HG02623 (cell line): ENCODE results near the gene OLFML2B.

Source experiments
- ATAC-seq: cut with Tn5 transposase; IDR thresholded peaks from one replicate; pipeline ENCODE4 v1.9.1; 2021; ENCODE audit warnings: moderate library complexity; ENCODE audit not compliant: unreplicated experiment

Gene OLFML2B

GRCh38 chr1:161948435-161948834 is 75.2 kb downstream of the OLFML2B start:
- ATAC-seq = no peak

DNA sequence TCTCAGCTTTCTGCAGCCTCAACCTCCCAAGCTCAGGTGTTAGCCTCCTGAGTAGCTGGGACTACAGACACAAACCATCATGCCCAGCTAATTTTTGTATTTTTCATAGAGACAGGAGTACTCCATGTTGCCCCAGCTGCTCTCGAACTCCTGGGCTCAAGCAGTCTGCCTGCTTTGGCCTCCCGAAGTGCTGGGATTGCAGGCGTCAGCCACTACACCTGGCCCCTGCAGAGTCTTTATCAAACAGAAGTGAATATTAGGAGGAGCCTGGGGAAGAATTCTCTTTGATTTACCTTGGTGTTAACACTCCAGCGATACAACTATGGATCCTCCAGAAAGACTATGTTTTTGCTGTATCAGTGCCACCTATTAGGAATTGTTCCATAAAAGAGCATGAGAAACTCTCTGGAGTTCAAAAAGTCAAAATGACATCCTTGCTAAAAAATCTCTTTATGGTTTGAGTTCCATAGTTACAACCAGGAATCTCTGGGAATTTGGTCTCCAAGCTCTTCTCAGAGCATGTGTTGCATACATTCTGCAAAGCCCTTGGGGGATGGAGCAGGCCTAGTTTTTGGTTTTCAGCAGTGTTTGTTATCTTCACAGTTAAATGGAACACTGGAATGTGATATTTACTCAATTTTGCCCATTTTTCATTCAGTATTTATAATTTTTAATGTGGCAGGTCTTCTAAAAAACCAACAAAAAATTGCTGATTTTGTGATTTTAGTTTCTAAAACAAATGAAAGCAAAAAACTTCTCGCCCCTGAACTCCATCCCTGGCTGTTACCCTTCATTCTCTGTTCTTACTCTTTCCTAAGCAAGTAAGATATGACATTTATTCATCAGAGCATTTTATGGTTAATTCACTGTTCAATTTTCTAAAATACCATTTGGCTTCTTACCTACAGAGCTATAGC is 77.3 kb downstream of the OLFML2B start:
- ATAC-seq = no peak

GRCh38 chr1:161945306-161946060 is 78.2 kb downstream of the OLFML2B start:
- no peak for ATAC-seq

DNA sequence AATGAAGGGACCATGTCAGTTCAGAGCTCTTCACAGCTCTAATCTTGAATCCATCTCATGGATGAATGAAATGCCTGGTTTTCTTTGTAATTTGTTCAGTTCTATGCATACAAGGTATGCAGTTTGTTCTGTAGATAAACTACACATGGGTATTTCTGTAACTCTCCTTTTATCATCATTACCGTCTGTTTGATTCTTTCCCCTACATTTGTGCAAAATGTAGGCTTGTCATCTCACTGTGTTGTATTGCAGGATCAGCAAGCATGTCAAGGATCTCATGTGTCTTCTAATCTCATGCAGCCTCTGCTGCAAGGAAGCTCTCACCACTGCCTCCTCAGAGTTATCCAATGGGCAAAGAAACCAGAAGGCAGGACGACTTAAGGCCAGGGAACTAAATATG is 79.3 kb downstream of the OLFML2B start:
- ATAC-seq = no peak

DNA sequence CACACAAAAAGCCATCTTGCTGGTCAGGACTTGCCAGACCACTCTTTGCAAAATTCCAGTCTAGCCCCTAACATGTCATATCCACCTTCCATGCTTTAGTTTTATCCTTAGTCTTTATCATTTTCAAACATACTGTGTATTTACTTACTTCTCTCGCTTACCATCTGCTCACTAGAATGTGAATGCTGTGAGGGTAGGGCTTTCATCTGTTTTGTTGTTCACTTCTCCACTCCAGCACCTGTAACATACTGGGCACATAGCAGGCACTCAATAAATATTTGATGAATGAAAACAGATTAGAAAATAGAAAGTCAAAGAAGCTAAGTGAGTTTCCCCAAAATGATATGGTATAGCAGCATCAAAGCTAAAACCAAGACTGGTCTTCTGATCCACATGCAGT is 79.9 kb downstream of the OLFML2B start:
- no peak for ATAC-seq

- no peak for ATAC-seq
Measured at GRCh38 chr1:161941726-161942436, 81.8 kb downstream of the OLFML2B start.

DNA sequence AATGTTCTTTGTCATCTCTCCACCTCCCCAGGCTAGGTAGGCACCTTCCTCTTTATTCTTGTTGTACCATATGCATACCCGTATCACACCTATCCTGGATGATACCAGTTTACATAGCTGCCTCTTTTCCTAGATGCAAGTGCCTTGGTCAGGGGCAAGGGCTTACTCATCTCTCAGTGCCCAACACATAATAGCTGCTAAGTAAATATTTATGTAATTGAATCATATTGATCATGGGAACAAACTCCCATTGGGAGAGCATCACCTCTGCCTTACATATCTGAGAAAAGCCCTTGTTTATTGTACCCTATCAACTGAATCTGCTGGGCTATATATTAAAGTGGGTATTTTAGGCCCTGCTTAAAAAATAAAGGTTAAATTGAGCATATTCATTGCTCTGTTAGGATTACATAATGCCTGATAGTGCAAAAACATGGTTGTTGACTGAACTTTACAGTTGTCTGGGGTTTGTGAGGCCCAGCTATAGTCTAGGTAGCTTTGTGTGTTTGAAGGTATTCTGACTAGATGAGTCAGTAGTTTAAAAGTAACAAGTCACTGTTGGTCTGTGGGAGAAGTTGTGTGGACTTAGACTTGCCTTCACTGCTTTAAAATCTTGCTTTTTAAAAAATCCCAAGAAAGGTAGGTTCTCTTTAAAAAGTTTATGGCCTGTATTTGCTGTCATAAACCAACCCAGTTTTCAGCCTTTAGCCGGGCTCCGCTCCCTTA is 82.6 kb downstream of the OLFML2B start:
- ATAC-seq = no peak

DNA sequence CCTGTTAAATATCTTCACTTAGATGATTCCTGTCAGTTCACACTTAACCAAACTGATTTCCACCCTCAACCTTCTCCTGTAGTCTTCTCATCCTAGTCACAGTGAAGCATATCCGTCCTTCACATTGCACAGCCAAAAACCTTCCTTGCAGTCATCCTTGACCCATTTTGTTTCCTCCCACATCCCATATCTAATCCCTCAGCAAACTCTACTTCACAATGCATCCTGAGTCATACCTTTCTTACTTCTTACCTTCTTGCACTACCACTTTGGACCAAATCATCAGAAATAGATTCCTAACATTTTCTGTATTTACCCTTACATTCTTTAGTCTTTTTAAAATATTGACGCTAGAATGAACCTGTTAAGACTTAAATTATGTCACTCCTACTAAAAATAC is 86.9 kb downstream of the OLFML2B start:
- ATAC-seq = no peak

DNA sequence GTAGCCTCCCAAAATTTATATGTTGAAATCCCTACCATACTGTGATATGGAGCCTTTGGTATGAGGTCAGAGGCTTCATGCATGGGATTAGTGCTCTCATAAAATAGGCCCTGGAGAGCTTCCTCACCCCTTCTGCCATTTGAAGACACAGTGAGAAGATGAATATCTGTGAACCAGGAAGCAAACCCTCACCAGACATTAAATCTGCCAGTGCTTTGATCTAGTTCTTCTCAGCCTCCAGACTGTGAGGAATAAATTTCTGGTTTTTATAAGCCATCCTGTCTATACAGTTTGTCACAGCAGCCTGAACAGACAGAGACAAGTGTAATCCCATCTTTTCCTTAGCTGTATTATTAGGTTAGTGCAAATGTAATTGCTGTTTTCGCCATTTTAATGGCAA is 88.4 kb downstream of the OLFML2B start:
- ATAC-seq = no peak

- no peak for ATAC-seq
Measured at GRCh38 chr1:161933592-161934588, 89.8 kb downstream of the OLFML2B start.
